Ramos (cell line): ENCODE data around the gene FOSL1.

ENCODE experiments used
- in situ Hi-C: fragments of 300-500 bp; cut with MboI; formaldehyde crosslinking; loops from one replicate; pipeline ENCODE4 v1.14.3; 2022; ENCODE audit warnings: low sequenced_read_pairs; ENCODE audit not compliant: unreplicated experiment

The FOSL1 gene

DNA sequence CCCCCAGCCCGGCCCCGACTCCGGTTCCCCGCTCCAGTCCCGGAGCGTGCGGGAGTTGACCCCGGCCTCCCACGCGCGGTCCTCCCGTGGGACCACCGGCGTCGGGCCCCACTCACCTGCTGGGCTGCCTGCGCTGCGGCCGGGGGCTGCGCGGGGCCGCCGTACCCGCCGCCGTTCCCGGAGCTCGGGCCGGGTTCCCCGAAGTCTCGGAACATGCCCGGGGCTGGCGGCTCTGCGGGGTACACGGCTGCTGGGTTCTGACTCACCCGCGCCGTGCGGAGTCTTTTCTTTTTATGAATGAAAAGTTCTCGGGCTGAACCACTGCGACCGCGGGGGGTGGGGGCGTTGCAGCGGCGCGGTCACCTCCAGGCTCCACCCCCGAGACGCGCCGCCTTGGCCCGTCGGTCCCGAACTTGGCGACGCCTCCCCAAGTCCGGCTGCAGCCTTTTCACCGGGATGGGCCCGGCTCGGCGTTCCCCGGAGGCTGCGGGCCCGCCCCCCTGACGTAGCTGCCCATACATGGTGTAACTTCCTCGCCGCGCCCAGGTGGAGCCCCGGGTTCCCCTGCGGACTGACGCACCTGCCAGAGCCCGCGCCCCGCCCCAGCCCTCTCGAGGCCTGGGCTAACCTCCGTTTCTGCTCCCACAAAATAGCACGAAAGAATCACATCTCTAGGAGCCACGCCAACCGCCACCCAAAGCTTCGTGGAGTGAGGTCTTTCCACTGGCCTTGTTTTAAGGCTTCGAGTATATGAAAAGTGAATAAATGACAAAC, at the start of gene FOSL1:
FOSL1 (minus strand) TSS at position 264 of the 774 bp plus-strand sequence; CDS start at position 215, 49 bp downstream.
- in situ Hi-C loops: no loop called here

DNA sequence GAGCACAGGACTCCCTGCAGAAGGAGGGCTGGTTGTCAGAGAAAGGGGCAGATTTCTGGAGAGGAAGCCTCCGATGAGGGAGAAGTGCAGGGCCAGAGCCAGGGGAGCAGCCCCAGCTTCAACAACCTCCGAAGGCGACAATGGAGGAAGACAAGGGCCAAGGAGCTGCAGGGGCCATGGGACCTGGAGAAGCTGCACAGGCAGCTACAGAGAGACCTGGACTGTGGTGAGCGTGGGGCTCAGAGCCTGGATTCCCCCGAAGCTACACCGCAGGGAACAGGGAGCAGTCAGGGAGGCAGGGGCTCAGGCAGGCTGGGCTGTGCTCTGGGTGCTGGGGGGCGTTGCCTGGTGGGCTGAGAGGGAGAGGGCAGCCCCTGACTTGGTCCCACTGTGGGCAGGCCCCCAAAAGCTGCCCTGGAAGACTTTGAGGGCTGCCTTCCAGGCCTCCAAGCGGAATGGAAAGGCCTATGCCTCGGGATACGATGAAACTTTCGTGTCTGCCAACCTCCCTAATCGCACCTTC, 47.5 kb upstream of the FOSL1 start:
- in situ Hi-C loops: no loop called here

GRCh38 chr11:65947133-65947532, 46.9 kb upstream of the FOSL1 start:
- in situ Hi-C loops: no loop called here

GRCh38 chr11:65946655-65947054, 46.5 kb upstream of the FOSL1 start:
- in situ Hi-C loops: no loop called here

DNA sequence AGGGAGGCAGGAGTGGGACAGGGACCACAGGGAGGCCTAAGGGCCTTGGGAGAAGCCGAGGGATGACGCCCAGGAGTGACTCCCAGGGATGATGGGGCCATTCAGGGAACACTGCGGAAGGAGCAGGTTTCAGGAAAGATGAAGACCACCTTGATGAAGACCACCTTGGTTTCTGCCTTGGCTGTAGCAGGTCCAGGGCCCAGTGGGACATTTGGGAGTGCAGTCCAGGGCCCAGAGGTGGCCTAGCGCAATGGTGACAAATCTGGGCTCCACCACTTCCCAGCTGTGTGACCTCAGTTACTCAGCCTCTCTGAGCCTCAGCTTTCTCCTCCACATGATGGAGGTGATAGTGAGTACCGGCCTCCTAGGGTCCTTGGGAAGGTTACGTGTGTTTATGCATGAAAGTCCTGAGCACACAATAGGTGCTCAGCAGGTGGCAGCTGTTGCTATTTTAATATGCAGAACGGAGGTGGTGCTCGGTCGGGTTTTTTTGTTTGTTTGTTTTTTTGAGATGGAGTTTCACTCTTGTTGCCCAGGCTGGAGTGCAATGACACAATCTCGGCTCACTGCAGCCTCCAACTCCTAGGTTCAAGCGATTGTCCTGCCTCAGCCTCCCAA, 45.9 kb upstream of the FOSL1 start:
- in situ Hi-C loops: no loop called here

- in situ Hi-C loops: no loop called here
Measured at GRCh38 chr11:65945430-65945911, 45.3 kb upstream of the FOSL1 start, which contains the start of gene TSGA10IP. Gene TSGA10IP (plus strand): TSS chr11:65945480. CDS start chr11:65945676, 196 bp downstream.

- in situ Hi-C loops: no loop called here
Measured at GRCh38 chr11:65944767-65945166, 44.6 kb upstream of the FOSL1 start.

DNA sequence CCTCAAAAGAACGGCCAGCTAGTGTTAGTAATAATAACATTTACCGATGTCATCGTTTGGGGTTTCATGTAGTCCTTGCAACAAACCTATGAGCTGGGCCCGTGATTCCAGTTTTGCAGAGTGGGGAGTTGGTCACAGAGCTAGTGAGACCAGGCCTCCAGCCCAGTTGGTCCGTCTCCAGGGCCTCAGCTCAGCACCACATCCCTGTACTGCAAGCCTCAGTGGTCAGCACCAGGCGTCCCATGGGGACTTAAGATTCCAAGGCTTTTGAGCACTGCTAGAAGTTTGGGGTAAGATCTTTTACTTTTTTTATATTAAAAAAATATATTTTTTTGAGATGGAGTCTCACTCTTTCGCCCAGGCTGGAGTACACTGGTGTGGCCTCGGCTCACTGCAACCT, 44.0 kb upstream of the FOSL1 start:
- in situ Hi-C loops: no loop called here

DNA sequence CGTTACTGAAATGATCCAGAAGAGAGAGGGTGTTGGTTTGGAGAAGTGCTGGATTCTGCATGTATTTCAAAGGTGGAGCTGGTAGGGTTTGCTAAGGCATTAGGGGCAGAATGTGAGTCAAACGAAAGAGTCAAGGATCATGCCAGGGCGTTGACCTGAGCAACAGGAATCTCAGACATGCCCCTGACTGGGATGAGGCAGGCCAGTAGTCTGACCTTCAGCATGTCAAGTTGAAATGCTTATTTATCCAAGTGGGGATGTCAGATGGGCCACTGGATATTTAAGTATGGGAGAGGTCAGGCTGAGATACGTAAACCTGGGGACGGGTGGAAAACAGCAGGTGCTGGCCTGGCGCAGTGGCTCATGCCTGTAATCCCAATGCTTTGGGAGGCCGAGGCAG, 42.3 kb upstream of the FOSL1 start:
- in situ Hi-C loops: no loop called here

GRCh38 chr11:65941720-65942310, 41.6 kb upstream of the FOSL1 start:
- in situ Hi-C loops: no loop called here

- in situ Hi-C loops: no loop called here
Measured at GRCh38 chr11:65937766-65938165, 37.6 kb upstream of the FOSL1 start.

DNA sequence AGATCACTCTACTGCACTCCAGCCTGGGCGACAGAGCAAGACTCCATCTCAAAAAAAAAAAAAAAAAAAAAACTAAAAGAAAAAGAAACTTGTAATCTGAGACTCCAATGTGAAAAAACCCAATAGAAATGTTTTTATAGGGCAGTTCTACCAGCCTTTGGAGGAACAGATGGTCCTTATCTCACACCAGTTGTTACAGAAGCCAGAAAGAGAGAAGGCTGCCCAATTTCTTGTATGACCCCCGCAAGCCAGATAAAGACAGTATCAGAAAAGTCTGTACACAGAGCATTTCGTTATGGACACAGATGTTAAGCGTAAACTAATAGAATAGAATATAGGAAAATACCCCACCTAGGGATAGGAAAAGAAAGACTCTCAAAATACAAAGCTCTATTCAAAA, 33.8 kb upstream of the FOSL1 start:
- in situ Hi-C loops: no loop called here

- in situ Hi-C loops: no loop called here
Measured at GRCh38 chr11:65932558-65932919, 32.4 kb upstream of the FOSL1 start.

DNA sequence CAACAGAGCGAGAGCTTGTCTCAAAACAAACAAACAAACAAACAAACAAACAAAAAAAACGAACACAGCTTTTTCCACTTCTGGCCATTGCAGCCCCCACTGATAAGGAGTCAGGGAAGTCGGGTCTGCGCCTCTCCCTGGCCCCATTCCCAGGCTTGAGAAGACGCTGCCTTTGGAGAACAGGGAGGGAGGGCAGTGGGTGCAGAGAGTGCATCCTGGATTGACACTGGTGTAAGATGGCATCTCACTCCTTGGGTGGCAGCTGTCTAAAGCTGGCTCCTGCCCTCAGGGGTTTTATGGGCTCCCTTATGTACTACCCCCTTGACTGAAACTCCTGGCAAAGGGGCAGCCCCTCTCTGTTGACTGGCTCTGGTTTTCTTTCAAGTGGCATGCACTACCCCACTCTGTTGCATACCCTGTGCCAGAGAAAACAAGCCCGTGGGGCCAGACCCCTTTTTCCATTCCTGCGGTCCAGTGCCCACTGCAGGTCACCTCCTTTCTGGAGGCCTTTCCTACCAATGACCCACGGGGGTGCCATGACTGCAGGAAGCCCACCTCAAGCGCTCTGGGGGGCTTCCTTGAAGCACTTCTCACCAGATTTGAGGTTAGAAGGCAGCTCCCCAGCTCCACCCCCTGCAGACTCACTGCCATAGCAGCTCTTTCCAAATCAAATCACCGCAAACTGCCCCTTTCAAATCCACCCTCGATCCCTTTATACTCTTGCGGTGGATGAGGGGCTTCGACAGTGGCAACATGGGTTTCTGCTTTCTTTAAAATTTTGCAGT, 31.8 kb upstream of the FOSL1 start:
- in situ Hi-C loops: no loop called here

DNA sequence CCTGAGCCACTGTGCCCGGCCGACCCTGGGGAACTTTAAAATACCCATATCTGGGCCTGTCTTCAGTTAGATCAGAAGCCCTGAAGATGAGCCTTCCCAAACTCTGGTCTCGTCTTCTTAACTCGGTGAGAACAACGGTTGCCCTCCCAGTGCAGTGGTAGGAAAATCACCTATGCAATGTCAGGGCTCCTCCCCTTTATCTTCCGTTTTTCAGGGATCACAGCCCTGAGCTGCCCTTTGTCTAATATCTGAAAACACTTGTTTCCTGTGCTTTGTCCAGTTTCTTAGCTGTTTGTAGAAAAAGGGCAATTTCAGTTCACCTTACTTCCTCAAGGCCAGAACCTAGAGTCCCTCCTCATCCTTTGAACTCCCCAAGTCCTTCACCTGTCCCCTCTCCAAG, 28.5 kb upstream of the FOSL1 start:
- in situ Hi-C loops: no loop called here

GRCh38 chr11:65927904-65928397, 27.8 kb upstream of the FOSL1 start:
- in situ Hi-C loops: no loop called here

DNA sequence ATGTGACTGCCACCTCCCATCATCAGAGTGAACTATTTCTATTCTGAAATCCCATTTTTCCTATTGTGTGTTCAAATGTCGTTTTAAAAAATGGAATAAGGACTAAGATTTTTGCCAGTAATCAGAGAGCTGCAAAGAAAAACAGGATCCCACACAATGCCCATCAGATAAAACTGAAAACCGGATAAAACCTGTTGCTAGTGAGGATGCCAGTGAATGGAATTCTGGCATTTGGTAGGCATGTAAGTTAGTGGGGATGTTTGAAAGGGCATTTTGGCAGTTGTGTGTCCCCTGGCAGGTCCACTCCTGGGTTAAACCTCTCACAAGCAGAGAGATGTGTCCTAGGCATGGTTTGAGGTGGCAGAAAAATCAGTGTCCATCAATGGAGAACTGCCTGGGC, 25.2 kb upstream of the FOSL1 start:
- in situ Hi-C loops: no loop called here

GRCh38 chr11:65922565-65922964, 22.4 kb upstream of the FOSL1 start:
- in situ Hi-C loops: no loop called here

GRCh38 chr11:65921876-65922275, 21.7 kb upstream of the FOSL1 start:
- in situ Hi-C loops: no loop called here

GRCh38 chr11:65921033-65921555, 20.9 kb upstream of the FOSL1 start:
- in situ Hi-C loops: no loop called here
